T-cell (primary cell): Measurements from ENCODE around the gene RFX3. TPM values are rescaled to one million over a fixed set of nuclear protein-coding genes. Genes with fewer than 3 reads are reported as not detected.

Experiments
- ATAC-seq, 4 experiments: fragments of 200-7000 bp in 3 of 4; fragments of 150-1000 bp in 1 of 4; cut with Tn5 transposase; replicated peaks in 1 of 4; 1 replicate in 3 of 4; 2 replicates in 1 of 4; pipeline ENCODE4 v1.10.0; 2021; ENCODE audit warnings: moderate library complexity in 3 of 4, mild to moderate bottlenecking in 2 of 4, moderate number of reproducible peaks in 1 of 4
- CTCF ChIA-PET, 2 donors: fragments of 300-600 bp; sonication (Branson Sonifier 250); formaldehyde crosslinking; loops; one replicate each; lab custom pipeline; 2022; ENCODE audit warnings: antibody characterized with exemption in 2 of 2; lab: Charles Lee
- POLR2A ChIA-PET, 2 donors: fragments of 300-600 bp; sonication (Branson Sonifier 250); formaldehyde crosslinking; loops; one replicate each; lab custom pipeline; 2022; ENCODE audit warnings: antibody characterized with exemption in 2 of 2; lab: Charles Lee
- DNase-seq, 35 experiments: peaks; one replicate each; pipeline versions ENCODE4 v3.0.0 to v3.0.0-alpha.2; 2013 to 2023
- H3K27ac ChIP-seq: one replicate; pipeline ENCODE4 v1.5.1; 2013; ENCODE audit warnings: low read length
- H3K27me3 ChIP-seq, 2 experiments: replicated peaks in 1 of 2; 1 replicate in 1 of 2; 2 replicates in 1 of 2; pipeline versions ENCODE4 v1.6.1 to v1.7.0; 2013; ENCODE audit warnings: low read length in 1 of 2, mixed read lengths in 1 of 2; ENCODE audit not compliant: control insufficient read depth in 2 of 2, insufficient read depth in 2 of 2; ENCODE audit errors: extremely low read depth in 1 of 2
- H3K36me3 ChIP-seq, 2 donors: 1 replicate in 1 of 2; 2 replicates in 1 of 2; pipeline versions ENCODE4 v1.6.1 to v1.7.0; 2013; ENCODE audit warnings: low read length in 1 of 2; ENCODE audit not compliant: control insufficient read depth in 2 of 2, insufficient read depth in 1 of 2; ENCODE audit errors: extremely low read depth in 1 of 2
- H3K4me1 ChIP-seq, 2 experiments: 1 replicate in 1 of 2; 2 replicates in 1 of 2; pipeline versions ENCODE4 v1.6.1 to v1.7.0; 2013; ENCODE audit warnings: low read length in 2 of 2, mixed read lengths in 1 of 2; ENCODE audit not compliant: insufficient read depth in 2 of 2, control insufficient read depth in 1 of 2; ENCODE audit errors: extremely low read depth in 1 of 2
- H3K4me3 ChIP-seq, 2 donors: 1 replicate in 1 of 2; 2 replicates in 1 of 2; pipeline versions ENCODE4 v1.5.1 to v1.7.0; 2013; ENCODE audit warnings: mild to moderate bottlenecking in 2 of 2, low read length in 1 of 2, moderate library complexity in 1 of 2; ENCODE audit not compliant: control insufficient read depth in 1 of 2; ENCODE audit errors: extremely low read depth in 1 of 2
- H3K9me3 ChIP-seq: 2 replicates; pipeline ENCODE4 v1.7.0; 2013
- H3K27ac Mint-ChIP-seq, 2 donors: one replicate each; pipeline ENCODE4 v1.8.0; 2020 to 2021; ENCODE audit warnings: mild to moderate bottlenecking in 2 of 2, mixed read lengths in 2 of 2
- H3K27me3 Mint-ChIP-seq, 2 donors: one replicate each; pipeline ENCODE4 v1.8.0; 2021 to 2022; ENCODE audit warnings: mixed read lengths in 2 of 2
- H3K36me3 Mint-ChIP-seq: one replicate; pipeline ENCODE4 v1.8.0; 2021; ENCODE audit warnings: mixed read lengths
- H3K4me1 Mint-ChIP-seq, 3 donors: one replicate each; pipeline ENCODE4 v1.8.0; 2020 to 2022; ENCODE audit warnings: mixed read lengths in 3 of 3, mild to moderate bottlenecking in 1 of 3
- H3K4me3 Mint-ChIP-seq, 3 donors: one replicate each; pipeline ENCODE4 v1.8.0; 2020 to 2022; ENCODE audit warnings: mild to moderate bottlenecking in 3 of 3, mixed read lengths in 3 of 3, moderate library complexity in 3 of 3
- H3K9me3 Mint-ChIP-seq, 3 donors: one replicate each; pipeline ENCODE4 v1.8.0; 2020 to 2022; ENCODE audit warnings: mixed read lengths in 3 of 3
- WGBS: methylation state at CpG from one replicate; pipeline ENCODE4 v1.1.5; 2013; ENCODE audit warnings: missing lambda C conversion rate; ENCODE audit not compliant: insufficient coverage; 5-methylcytosine and 5-hydroxymethylcytosine counted together
- total RNA-seq, 35 experiments: library from RNA in 6 of 35; stranded (reverse) in 6 of 35; fragments of 120-200 nt in 1 of 35; gene quantifications; one replicate each; pipeline versions ENCODE4 v1.2.1 to v1.2.4 and lab custom pipeline; 2013 to 2026

Gene RFX3
- total RNA-seq, 5 donors from 2014 or later (not counting 1 experiment from before 2014, with no cell fraction given) = 16.3 to 32.2 (median 20.5) TPM

GRCh38 chr9:3403315-3403714, 122.5 kb downstream of the RFX3 start:
- Histone ChIP-seq H3K27ac (no peak overlapping the region), H3K36me3 (no peaks in the 10 kb centered on the region), H3K9me3 (no peaks in the 10 kb centered on the region), H3K4me1 (peaks cover 2% of the 10 kb centered on the region in 2 experiments), H3K27me3 (no peaks in the 10 kb centered on the region), H3K4me3 (no peak overlapping the region)
- H3K4me3 Mint-ChIP-seq = no peak overlapping the region
- DNase-seq = no peak
- WGBS = no CpG with 5 or more reads among the region's 1 CpG
- no peak for ATAC-seq
- H3K27ac Mint-ChIP-seq = no peak overlapping the region
- no peaks in the 10 kb centered on the region for H3K9me3 Mint-ChIP-seq
- CTCF ChIA-PET = no interaction called here
- H3K36me3 Mint-ChIP-seq = no peaks in the 10 kb centered on the region
- POLR2A ChIA-PET = no interaction called here
- H3K4me1 Mint-ChIP-seq = peaks cover 9 to 22% (median 16%) of the 10 kb centered on the region in 3 donors
- no peaks in the 10 kb centered on the region for H3K27me3 Mint-ChIP-seq

DNA sequence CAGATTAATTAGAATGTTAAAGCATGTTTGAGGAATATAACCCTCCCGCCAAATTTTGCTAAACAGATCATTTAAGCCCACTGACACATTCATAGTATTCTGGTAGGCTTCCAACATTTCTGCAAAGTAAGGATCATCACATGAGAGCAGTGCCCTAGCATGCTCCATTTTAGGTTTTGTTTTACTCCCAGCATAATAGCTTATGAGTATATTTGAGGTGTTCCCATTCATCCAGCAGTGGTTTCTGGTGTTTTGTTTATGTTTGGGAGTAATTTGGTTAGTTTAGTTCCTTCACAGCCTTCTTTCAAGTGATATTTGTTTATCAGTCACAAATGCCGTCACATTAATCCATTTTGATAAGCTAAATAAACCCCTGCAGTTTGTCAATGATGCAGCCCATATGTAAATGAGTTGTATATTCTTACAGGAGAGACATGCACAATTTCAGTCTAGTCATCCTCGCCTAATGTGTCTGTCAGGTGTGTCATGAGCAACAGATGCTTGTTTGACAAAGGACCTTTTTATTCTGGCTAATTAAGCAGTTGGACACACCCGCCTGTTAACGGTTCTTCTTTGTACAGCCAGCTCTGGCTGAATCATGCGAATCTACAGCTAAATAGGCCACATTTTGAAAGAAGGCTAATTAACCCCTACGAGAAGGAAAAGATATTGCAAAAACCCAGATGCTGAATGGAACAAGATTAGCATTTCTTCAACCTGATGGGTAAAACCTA, 124.4 kb downstream of the RFX3 start:
- Mint-ChIP-seq H3K27me3 (no peaks in the 10 kb centered on the region), H3K36me3 (peaks cover 7% of the 10 kb centered on the region), H3K27ac (peak overlapping the region in 1 of 2 donors; percentile 46), H3K4me3 (no peak overlapping the region), H3K9me3 (peaks cover 0 to 3% (median 0%) of the 10 kb centered on the region in 3 donors), H3K4me1 (peaks cover 28 to 40% (median 34%) of the 10 kb centered on the region in 3 donors)
- H3K27me3 ChIP-seq = no peaks in the 10 kb centered on the region
- ATAC-seq = no peak
- no peak for DNase-seq
- H3K4me3 ChIP-seq = no peak overlapping the region
- no peaks in the 10 kb centered on the region for H3K9me3 ChIP-seq
- WGBS = 88% methylated on average over 5 of the region's 7 CpGs
- no peak overlapping the region for H3K27ac ChIP-seq
- H3K36me3 ChIP-seq = no peaks in the 10 kb centered on the region
- H3K4me1 ChIP-seq = peaks cover 3 to 11% of the 10 kb centered on the region in 2 experiments
- CTCF ChIA-PET = no interaction called here
- POLR2A ChIA-PET = interaction anchor here in 1 of 2 donors (0.5 kb wide), 1 partner anchor 1242 kb away, joined by 3 read pairs; no protein-coding TSS in a partner anchor

- peaks cover 25% of the 10 kb centered on the region for H3K36me3 Mint-ChIP-seq
- 40% methylated on average over 1 of the region's 2 CpGs for WGBS
- H3K27ac ChIP-seq = peak overlapping the region; percentile 44
- ATAC-seq (peak; percentile 50 to 87 (median 60)), DNase-seq (peak in 9 of 35 experiments; percentile 0 to 32 (median 3))
- H3K4me3 ChIP-seq = peak overlapping the region in 1 of 2 donors; percentile 44
- H3K36me3 ChIP-seq = peaks cover 0 to 10% of the 10 kb centered on the region in 2 donors
- H3K9me3 Mint-ChIP-seq = peaks cover 0 to 3% (median 0%) of the 10 kb centered on the region in 3 donors
- no peaks in the 10 kb centered on the region for H3K27me3 Mint-ChIP-seq
- H3K9me3 ChIP-seq = no peaks in the 10 kb centered on the region
- peak overlapping the region; percentile 92 to 94 for H3K27ac Mint-ChIP-seq
- ChIA-PET CTCF (interaction anchor here in 1 of 2 donors (0.5 to 0.7 kb wide), 2 partner anchors 43 to 1083 kb away, joined by 4 to 6 read pairs; no protein-coding TSS in a partner anchor), POLR2A (interaction anchor here in 1 of 2 donors (0.6 kb wide), 1 partner anchor 827 kb away, joined by 3 read pairs; no protein-coding TSS in a partner anchor)
- peaks cover 3 to 11% of the 10 kb centered on the region in 2 experiments for H3K4me1 ChIP-seq
- H3K4me3 Mint-ChIP-seq = peak overlapping the region; percentile 57 to 63 (median 58)
- peaks cover 31 to 38% (median 37%) of the 10 kb centered on the region in 3 donors for H3K4me1 Mint-ChIP-seq
- H3K27me3 ChIP-seq = no peaks in the 10 kb centered on the region
Measured at GRCh38 chr9:3398232-3398648, 127.6 kb downstream of the RFX3 start.

GRCh38 chr9:3397766-3398165, 128.0 kb downstream of the RFX3 start:
- POLR2A ChIA-PET = interaction anchor here in 1 of 2 donors (0.6 kb wide), 1 partner anchor 828 kb away, joined by 3 read pairs; no protein-coding TSS in a partner anchor
- Histone ChIP-seq H3K4me1 (peaks cover 3 to 12% of the 10 kb centered on the region in 2 experiments), H3K27ac (peak overlapping the region; percentile 44), H3K27me3 (no peaks in the 10 kb centered on the region), H3K9me3 (no peaks in the 10 kb centered on the region), H3K4me3 (peak overlapping the region in 1 of 2 donors; percentile 44), H3K36me3 (peaks cover 0 to 10% of the 10 kb centered on the region in 2 donors)
- CTCF ChIA-PET = no interaction called here
- peaks cover 0 to 3% (median 0%) of the 10 kb centered on the region in 3 donors for H3K9me3 Mint-ChIP-seq
- peaks cover 25% of the 10 kb centered on the region for H3K36me3 Mint-ChIP-seq
- peak overlapping the region; percentile 92 to 94 for H3K27ac Mint-ChIP-seq
- peaks cover 32 to 37% (median 36%) of the 10 kb centered on the region in 3 donors for H3K4me1 Mint-ChIP-seq
- no peak for DNase-seq
- H3K27me3 Mint-ChIP-seq = no peaks in the 10 kb centered on the region
- ATAC-seq = no peak
- no CpG with 5 or more reads among the region's 2 CpGs for WGBS
- peak overlapping the region; percentile 57 to 63 (median 58) for H3K4me3 Mint-ChIP-seq

- no peaks in the 10 kb centered on the region for H3K27me3 ChIP-seq
- Mint-ChIP-seq H3K4me1 (peaks cover 28 to 43% (median 29%) of the 10 kb centered on the region in 3 donors), H3K9me3 (peaks cover 0 to 8% (median 7%) of the 10 kb centered on the region in 3 donors), H3K36me3 (peaks cover 69% of the 10 kb centered on the region), H3K4me3 (no peak overlapping the region), H3K27ac (no peak overlapping the region), H3K27me3 (no peaks in the 10 kb centered on the region)
- peaks cover 0 to 20% of the 10 kb centered on the region in 2 donors for H3K36me3 ChIP-seq
- H3K4me3 ChIP-seq = no peak overlapping the region
- H3K4me1 ChIP-seq = peaks cover 0 to 5% of the 10 kb centered on the region in 2 experiments
- CTCF ChIA-PET = no interaction called here
- DNase-seq = no peak
- POLR2A ChIA-PET = no interaction called here
- no peak overlapping the region for H3K27ac ChIP-seq
- 100% methylated on average over 1 of the region's 2 CpGs for WGBS
- H3K9me3 ChIP-seq = peaks cover 2% of the 10 kb centered on the region
- no peak for ATAC-seq
Measured at GRCh38 chr9:3391414-3391813, 134.4 kb downstream of the RFX3 start.

GRCh38 chr9:3386753-3387152, 139.0 kb downstream of the RFX3 start:
- H3K36me3 Mint-ChIP-seq = peaks cover 60% of the 10 kb centered on the region
- no peaks in the 10 kb centered on the region for H3K27me3 ChIP-seq
- H3K4me3 ChIP-seq = no peak overlapping the region
- peaks cover 25 to 46% (median 30%) of the 10 kb centered on the region in 3 donors for H3K4me1 Mint-ChIP-seq
- H3K27ac Mint-ChIP-seq = no peak overlapping the region
- no peak overlapping the region for H3K27ac ChIP-seq
- no peaks in the 10 kb centered on the region for H3K27me3 Mint-ChIP-seq
- H3K9me3 ChIP-seq = peaks cover 2% of the 10 kb centered on the region
- POLR2A ChIA-PET = interaction anchor here in 1 of 2 donors (0.7 kb wide), 1 partner anchor 14 kb away, joined by 4 read pairs; no protein-coding TSS in a partner anchor
- ATAC-seq (no peak), DNase-seq (no peak)
- H3K9me3 Mint-ChIP-seq = peaks cover 0 to 8% (median 7%) of the 10 kb centered on the region in 3 donors
- CTCF ChIA-PET = no interaction called here
- H3K4me1 ChIP-seq = no peaks in the 10 kb centered on the region
- WGBS = no CpG with 5 or more reads among the region's 1 CpG
- no peak overlapping the region for H3K4me3 Mint-ChIP-seq
- peaks cover 0 to 7% of the 10 kb centered on the region in 2 donors for H3K36me3 ChIP-seq
